ENCODE results near the gene RAD51B.
A peak's percentile ranks its signal among the peaks of the same experiment; 100 is the strongest.

The RAD51B gene

DNA sequence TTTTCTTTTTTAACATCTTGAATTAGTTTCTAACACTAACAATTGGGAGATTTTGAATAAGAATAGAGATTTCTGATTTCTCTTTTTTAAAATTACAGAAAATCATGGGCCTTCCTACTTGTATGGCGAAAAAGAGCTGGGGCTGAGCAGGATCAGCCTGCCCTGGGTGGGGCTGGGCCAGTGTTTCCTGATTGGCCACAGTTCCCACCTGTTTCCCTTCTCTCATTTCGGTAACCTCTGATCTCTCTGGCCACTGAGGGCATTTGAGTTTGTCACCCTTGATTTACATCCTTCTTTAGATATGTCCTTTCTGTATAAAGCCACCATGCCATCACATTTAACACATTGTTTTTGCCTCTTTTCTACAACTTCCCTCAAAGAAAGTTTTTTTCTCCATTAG is 719.1 kb downstream of the RAD51B start:
- no peak for DNase-seq

- peak in 25 of 58 donors; percentile 10 to 52 (median 31) for DNase-seq
These were observed 719.7 kb downstream of the RAD51B start for GRCh38 chr14:68539241-68539737.

GRCh38 chr14:68539789-68540188 is 720.2 kb downstream of the RAD51B start:
- no peak for DNase-seq

GRCh38 chr14:68541178-68541896 is 721.8 kb downstream of the RAD51B start:
- no peak for DNase-seq

DNA sequence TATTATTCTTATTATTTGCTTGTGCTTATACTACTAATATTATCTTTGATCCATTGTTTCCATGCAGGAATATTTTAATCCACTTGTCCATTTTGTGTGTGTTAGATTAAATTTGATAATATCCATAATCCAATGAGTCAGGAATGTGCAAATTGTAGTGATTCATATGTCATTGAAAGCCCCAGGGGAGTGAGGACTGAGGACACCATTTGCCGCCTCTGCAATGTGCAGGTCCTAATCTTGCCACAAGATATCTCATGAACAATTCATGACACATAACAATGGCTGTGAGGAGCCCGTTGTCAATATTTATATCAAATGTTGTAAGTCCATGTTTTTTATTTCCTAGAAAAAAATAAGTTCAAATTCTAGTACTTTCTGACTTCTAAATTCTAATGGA is 722.8 kb downstream of the RAD51B start:
- no peak for DNase-seq

DNA sequence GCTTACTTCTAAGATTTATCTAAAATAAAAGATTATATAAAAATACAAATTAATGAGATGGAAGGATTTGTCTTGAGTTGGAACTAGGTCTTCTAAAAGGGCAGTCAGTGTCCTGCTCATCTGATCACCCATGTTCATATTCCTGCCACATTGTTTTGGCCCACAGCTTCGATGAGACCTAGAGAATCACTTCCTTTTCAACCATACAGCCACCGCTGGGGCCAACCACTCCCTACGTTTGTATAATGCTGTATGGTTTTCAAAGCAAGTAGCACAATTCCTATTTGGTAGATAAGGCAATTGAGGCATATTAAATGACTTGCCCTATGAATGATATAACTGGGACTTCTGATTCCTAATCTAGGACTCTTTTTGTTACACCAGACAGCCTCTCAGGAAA is 723.9 kb downstream of the RAD51B start:
- DNase-seq = no peak

DNA sequence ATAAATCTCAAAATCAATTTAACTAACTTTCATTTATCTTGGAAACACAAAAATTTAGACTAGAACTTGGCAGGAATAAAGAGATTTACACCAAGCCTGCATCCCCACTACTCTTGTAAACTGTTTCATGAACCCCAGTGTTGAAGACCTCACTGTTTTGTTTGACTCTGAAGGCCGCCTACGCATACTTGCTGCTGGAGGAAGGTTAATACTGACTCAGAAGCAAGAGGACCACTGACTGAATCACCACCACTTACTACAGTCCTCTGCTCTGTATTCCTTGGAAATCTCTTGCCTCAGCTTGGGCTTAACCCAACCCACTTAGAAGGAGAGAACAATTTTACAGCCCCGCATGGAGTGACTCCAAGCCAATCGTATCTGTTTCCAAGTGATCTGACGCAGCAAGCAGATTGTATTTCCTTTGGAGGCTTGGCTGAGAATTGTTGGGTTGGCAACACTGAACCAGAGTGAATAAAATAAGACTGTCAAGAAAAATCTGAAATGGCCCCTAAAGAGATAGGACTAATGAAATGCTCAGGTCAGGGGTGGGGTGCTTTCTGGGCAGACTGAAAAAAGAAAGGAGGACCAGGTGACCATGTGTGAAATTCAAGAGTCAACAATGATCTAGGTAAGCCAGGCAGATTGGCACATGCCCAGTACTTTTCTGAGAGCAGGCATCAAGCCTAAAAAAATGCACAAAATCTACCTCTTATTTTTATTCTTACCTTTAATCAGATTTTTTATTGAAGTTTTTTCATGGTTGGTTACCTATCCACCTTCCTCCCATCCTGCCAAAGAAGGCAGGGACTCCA is 724.7 kb downstream of the RAD51B start:
- peak in 22 of 58 donors; percentile 11 to 56 (median 33) for DNase-seq

GRCh38 chr14:68546839-68547238 is 727.3 kb downstream of the RAD51B start:
- no peak for DNase-seq

GRCh38 chr14:68547305-68548193 is 728.0 kb downstream of the RAD51B start:
- DNase-seq = peak in 5 of 58 donors; percentile 32 to 48 (median 44)

GRCh38 chr14:68548194-68549076 is 728.9 kb downstream of the RAD51B start:
- DNase-seq = peak in 53 of 58 donors; percentile 11 to 91 (median 68)

GRCh38 chr14:68550338-68550715 is 730.7 kb downstream of the RAD51B start:
- peak in 2 of 58 donors; percentile 45 to 55 for DNase-seq

- DNase-seq = no peak
These were observed 731.6 kb downstream of the RAD51B start for GRCh38 chr14:68551045-68551683.

DNA sequence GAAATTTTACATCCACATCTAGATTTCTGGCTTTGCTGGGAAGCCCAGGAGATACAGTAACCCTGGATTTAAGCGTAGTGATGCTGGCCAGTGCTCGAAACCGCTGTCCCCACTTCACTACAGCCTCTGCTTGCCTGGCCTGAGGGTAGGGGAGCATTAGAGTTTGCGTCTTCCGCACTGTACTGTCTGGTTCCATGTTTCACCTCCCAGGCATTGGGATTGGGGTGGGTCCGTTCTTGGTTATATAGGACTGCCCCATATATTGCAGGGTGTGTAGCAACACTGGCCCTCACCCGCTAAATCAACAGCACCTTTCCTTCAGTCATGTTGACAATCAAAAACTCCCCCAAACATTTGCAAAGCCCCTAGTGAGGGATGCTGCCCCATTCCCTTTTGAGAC is 732.5 kb downstream of the RAD51B start:
- no peak for DNase-seq

DNA sequence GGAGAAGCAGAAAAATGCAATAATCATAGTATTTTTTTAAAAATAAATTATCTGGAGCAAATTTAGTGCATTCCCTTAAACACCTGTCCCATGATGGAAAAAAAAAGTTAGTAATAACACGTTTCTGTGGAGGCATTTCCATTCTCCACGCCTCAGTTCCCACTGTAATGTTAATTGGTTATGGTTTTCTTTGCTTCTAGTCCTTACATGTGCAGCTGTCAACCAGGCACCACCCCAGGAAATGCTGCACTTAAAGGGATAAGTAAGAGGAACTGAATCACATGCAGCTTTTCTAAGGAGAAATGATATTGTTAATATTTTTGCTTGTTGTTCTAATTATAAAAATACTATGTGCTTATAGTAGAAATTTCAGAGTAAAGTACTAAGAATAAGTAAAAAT is 733.0 kb downstream of the RAD51B start:
- DNase-seq = no peak

DNA sequence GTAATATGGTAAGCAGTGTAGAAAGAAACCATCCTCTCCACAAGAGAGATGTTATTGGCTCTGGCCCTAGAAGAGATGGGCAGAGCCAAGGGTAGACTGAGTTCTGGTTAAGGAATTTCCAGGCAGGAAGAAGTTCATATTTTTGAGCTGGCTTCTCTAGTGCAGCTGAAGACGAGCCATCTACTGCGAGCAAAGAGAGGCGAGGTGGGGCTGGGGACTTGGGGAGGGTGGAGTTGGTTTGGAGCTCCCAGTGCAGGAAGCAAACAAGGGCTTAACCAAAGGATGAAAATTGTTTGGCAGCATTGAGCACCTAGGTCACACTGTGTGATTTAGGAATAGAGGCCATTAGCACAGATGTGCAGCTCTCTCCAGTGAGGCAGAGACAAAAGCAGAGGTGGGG is 733.7 kb downstream of the RAD51B start:
- no peak for DNase-seq

GRCh38 chr14:68554231-68554630 is 734.7 kb downstream of the RAD51B start:
- no peak for DNase-seq

DNA sequence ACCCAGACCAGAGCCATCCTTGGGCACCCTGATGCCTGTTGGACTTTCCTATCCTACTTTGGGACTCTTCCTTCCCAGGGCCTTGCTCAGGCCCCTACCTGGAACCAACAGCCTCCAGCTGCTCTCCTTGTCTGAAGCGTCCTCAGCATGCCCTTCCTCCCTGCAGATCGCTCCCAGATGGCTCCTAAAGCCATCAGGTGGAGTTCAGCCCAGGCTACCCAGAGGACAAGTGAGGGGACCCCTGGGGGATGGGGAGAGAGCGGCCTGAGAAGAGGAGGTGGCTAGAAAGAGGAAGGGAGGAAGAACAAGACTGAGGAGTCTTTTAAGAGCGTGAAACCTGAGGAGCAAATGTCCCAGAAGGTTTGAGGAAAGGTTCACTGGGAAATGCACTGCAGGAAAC is 736.7 kb downstream of the RAD51B start:
- DNase-seq = no peak

GRCh38 chr14:68557648-68558047 is 738.1 kb downstream of the RAD51B start:
- DNase-seq = no peak

DNA sequence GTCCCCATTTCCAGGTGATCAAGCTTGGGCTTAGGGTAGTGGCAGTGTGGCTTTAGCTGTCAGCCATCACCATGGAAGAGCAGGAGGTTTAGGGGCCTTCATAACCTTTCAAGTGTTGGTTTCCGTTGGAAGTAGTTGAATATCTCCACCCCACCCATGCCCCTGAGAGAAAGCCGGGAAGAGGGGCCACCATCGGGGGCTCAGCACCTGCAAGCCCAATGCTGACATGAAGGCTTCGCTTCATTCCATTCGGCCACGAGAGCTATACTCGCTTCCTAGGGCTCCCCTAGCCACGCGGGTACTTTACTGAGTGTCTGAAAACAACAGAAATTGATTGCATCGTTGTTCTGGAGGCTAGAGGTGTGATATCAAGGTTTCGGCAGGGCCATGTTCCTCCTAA is 738.5 kb downstream of the RAD51B start:
- DNase-seq = no peak

DNA sequence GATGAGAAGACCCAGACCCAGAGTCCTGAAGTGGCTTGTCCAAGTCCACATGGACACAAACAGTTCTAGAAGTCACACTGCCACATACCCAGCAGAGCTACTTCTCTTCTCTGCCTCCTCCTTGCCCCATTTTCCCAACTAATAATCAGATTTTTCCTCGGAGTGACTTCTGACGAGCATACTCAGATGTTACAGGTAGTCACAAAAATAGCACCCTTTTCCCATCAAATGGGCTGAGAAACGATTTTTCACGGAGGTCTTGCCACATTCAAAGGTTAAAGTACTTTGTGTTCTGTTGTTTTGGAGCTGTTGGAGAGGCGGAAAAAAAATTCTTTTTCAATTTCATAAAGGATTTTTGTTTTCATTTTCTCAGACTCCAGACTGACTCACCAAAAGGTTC is 740.4 kb downstream of the RAD51B start:
- no peak for DNase-seq
